ENCODE data around the gene HMGCL.

Gene HMGCL

DNA sequence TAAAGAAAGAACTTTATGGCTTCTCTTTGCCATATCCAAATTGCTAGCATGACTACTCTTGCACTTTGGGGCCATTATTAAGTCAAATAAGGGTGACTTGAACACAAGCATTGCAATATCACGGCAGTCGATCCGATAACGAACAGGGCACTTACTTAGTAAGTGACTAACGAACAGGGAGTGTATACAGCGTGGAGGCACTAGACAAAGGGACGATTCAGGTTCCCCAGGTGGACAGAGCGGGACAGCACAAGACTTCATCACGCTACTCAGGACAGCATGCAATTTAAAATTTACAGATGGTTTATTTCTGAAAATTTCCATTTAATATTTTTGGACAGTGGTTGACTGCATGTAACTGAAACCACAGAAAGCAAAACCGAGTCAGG is 52.4 kb downstream of the HMGCL start:
- DNase-seq, result no peak

DNA sequence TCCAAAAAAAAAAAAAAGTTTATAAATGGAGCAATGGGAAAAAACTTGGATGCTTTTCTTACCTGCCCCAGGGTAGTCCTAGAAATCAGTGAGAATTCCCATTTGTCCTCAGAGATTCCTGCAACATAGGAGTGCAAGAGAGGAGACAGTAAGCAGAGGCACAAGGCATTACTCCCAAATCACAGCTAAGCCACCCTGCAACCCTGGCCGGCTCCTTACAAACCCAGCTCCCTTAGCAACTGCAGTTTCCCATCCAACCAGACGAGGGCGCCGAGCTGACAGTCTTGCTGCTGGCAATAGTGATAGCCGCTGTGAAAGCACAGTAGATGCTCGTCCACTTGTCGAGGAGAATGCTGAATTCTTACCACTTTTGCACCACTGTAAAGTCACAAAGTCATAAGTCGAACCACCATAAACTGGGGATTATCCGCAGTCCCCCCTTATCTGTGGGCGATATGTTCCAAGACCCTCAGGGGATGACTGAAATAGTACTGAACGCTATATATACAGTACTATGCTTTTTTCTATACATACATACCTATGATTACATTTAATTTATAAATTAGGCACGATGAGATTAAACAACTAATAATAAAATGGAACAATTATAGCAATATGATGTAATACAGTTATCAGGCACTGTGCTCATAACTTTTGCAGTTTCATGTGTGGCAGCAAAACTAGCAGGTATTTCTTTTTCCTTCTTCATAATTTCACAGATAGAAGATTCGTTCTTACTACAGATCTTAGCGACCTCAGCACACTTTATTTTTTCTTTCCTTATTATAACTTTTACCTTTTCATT is 53.0 kb downstream of the HMGCL start:
- peak; percentile 85 to 87 for DNase-seq

DNA sequence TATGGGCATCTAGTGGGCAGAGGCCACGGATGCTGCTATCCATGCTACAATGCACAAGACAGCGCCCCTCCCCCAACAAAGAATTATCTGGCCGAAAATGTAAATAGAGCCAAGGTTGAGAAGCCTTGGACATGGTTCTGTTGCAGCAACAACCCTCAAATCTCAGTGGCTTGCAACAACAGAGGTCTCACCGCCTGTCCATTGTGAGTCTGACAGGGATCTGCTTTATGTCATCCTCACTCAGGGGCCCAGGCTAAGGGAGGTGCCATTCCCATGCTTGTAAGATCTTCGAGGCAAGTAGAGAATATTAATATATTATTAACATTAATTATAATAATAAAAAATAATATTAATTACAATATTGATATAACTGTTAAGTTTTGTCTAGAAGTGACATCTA is 56.5 kb downstream of the HMGCL start:
- DNase-seq, result no peak

DNA sequence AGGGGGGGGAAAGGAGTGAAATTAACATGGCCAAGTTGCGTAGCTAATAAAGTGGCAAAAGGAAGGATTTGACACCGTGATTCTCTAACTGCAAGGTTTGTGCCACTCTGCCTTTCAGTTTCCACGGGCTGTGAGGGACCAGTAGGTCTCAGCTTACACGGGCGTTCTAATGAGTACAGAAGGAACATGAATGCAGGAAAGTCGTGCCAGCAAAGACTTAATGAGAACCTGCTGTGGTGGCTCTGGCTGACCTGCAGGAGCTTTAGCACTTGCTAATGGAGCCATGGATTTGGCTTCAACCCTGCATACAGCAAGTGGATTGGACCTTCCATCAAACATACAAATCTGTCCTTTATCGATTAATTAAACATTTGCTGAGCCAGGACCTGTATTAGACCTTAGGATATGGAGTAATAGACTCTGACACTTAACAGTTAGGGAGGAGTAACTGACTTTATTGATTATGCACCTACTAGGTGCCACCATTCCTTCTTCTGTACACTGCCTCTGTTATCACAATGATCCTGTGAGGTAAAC is 62.1 kb downstream of the HMGCL start:
- no peak for DNase-seq

DNA sequence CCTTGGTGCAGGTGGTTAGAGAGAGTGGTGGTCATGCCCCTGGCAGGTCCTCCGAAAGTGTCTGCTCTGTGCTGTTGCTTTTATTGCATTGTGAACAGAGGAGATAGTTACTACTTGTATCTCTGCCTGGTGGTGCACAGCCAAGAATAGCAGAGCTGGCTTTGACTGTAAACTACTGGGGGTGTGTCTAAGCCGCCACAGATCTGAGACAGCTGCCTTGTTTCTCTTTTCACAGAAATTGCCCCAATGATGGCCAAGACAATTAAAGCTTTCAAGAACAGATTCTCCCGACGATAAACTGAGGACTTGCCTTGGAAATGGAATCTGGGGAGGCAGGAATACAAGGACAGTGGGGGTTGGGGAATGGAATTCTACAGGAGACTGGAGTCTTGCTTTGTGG is 66.0 kb downstream of the HMGCL start:
- DNase-seq, result no peak

DNA sequence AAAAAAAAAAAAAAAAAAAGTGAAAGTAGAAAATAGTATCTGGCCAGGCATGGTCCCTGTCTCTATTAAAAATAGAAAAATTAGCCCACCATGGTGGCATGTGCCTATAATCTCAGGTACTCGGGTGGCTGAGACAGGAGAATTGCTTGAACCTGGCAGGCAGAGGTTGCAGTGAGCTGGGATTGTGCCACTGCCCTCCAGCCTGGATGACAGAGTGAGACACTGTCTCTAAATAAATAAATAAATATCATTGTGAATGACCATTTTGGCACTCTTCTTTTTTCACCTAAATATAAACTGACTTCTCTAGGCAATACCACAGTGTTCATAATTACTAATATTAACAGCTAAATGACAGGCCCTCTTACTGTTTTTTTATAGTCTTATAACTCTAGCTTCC is 67.4 kb downstream of the HMGCL start:
- no peak for DNase-seq

DNA sequence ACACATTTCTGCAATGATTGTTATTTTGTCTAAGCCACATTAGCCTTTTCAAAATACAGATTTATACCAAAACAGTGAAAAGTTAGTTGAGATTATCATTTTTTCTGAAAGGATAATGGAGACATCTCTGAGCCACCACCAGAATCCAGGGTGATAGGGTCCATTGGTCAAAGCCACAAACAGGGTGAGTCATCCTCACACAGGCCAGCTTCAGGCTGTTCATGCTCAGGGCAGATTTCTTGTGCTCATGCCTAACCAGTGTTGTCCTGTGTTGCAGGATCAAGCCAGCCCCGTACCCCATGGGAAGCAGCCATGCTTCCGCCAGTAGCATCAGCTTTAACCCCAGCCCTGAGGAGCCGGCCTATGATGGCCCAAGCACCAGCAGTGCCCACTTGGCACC is 68.6 kb downstream of the HMGCL start:
- DNase-seq, result no peak

DNA sequence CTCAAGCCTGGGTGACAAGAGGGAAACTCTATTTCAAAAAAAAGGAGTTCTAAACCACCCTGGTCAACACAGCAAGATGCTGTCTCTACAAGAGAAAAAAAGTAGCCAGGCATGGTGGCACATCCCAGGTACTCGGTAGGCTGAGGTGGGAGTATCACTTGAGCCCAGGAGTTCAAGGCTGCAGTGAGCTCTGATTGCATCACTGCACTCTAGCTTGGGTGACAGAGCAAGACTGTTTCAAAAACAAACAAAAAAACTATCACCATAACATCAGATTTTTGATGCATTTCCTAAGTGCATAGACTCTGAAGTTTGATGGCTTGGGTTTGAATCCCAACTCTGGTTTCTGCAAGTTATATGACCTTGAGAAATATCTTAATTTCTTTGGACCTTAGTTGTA is 72.3 kb downstream of the HMGCL start:
- no peak for DNase-seq

Measured in activated CD4-positive, alpha-beta T cell treated with anti-CD3 and anti-CD28 coated beads, Interleukin-2, amount 50 U/mL, for 4 hours (primary cell).